ENCODE data around the gene STK32C. TPM values are rescaled to one million over a fixed set of nuclear protein-coding genes. Genes with fewer than 3 reads are reported as not detected.

STK32C gene
- total RNA-seq, 1 donor from 2014 or later, result 69.2 TPM

Other genes starting within 250 kb of the STK32C start
- gene JAKMIP3, start 242.0 kb downstream of the STK32C start, total RNA-seq (ENCODE audit: unreplicated experiment), result 0.44 TPM
- gene DPYSL4, start 121.0 kb downstream of the STK32C start, total RNA-seq (ENCODE audit: unreplicated experiment), result 402 TPM
- 13.8 TPM for gene LRRC27, start 24.2 kb upstream of the STK32C start, total RNA-seq (ENCODE audit: unreplicated experiment)
- 49.4 TPM for gene PWWP2B, start 89.2 kb upstream of the STK32C start, total RNA-seq (ENCODE audit: unreplicated experiment)
- 36.3 TPM for gene INPP5A, start 229.8 kb upstream of the STK32C start, total RNA-seq (ENCODE audit: unreplicated experiment)

Data from glutamatergic neuron (in vitro differentiated cells).